ENCODE results near the gene ZNF710. TPM values are rescaled to one million over a fixed set of nuclear protein-coding genes. Genes with fewer than 3 reads are reported as not detected.

Gene ZNF710
- polyA plus RNA-seq, 1 of the 3 experiments (the other 2 are of a cell fraction) = 2.7 TPM

GRCh38 chr15:90054618-90055097 is 53.5 kb downstream of the ZNF710 start:
- H3K36me3 ChIP-seq (replicated peaks in 1 of 2; ENCODE audit: control insufficient read depth in 1 of 2, insufficient read depth in 2 of 2, low read length in 1 of 2) = no peaks in the 10 kb centered on the region
- WGBS (ENCODE audit: low lambda C conversion rate) = 74% methylated on average over 7 of the region's 7 CpGs
- no peak overlapping the region for H3K4me2 ChIP-seq
- H4K20me1 ChIP-seq (ENCODE audit: insufficient read depth) = no peaks in the 10 kb centered on the region
- H2AFZ ChIP-seq (ENCODE audit: low read depth) = no peak overlapping the region
- H3K9ac ChIP-seq = no peak overlapping the region
- no peaks in the 10 kb centered on the region for H3K79me2 ChIP-seq (ENCODE audit: insufficient read depth)
- H3K4me3 ChIP-seq (ENCODE audit: low read depth in 2 of 2, low read length in 1 of 2) = no peak overlapping the region
- no peaks in the 10 kb centered on the region for H3K9me3 ChIP-seq
- H3F3A ChIP-seq (replicated peaks; ENCODE audit: insufficient read depth) = no peaks in the 10 kb centered on the region
- ChIA-PET POLR2A (no interaction called here), CTCF (interaction anchor here (1.0 to 2.9 kb wide), 2 partner anchors 16 to 161 kb away, joined by 3 to 13 read pairs; partner anchors contain the start of gene AP3S2)
- DNase-seq = no peak
- peaks cover 0 to 18% of the 10 kb centered on the region in 2 experiments; a peak in 1 of 4 replicates for H3K4me1 ChIP-seq (ENCODE audit: control insufficient read depth in 1 of 2, insufficient read depth in 2 of 2, low read depth in 1 of 2, low read length in 1 of 2)
- TF ChIP-seq USF2 (IDR thresholded peaks at IDR 0.05; ENCODE audit: borderline replicate concordance, low read depth, low read length) = no peak
- no peak for TF ChIP-seq JUND (IDR thresholded peaks at IDR 0.05)
- no peak for TF ChIP-seq MAX (IDR thresholded peaks at IDR 0.05; ENCODE audit: low read depth)
- TF ChIP-seq GABPA (IDR thresholded peaks at IDR 0.05; ENCODE audit: low read depth) = no peak
- no peak for TF ChIP-seq FOXM1 (IDR thresholded peaks at IDR 0.05; ENCODE audit: low read depth)
- TF ChIP-seq RAD21 (IDR thresholded peaks at IDR 0.05; ENCODE audit: low read length) = no peak
- no peak for TF ChIP-seq MXI1 (IDR thresholded peaks at IDR 0.05; ENCODE audit: low read depth, low read length)
- TF ChIP-seq ZBTB33 (IDR thresholded peaks at IDR 0.05; ENCODE audit: borderline replicate concordance, low read depth) = no peak
- TF ChIP-seq REST (IDR thresholded peaks at IDR 0.05; ENCODE audit: low read depth, low read length) = no peak
- no peak for TF ChIP-seq RFX5 (IDR thresholded peaks at IDR 0.05; ENCODE audit: low read length)
- no peak for TF ChIP-seq CHD2 (IDR thresholded peaks at IDR 0.05; ENCODE audit: low read length, partially characterized antibody)
- TF ChIP-seq PBX3 (IDR thresholded peaks at IDR 0.05) = no peak
- no peak for TF ChIP-seq SIN3A (IDR thresholded peaks at IDR 0.05; ENCODE audit: borderline replicate concordance, low read depth, low read length)
- no peak for TF ChIP-seq MEF2A (IDR thresholded peaks at IDR 0.05; ENCODE audit: borderline replicate concordance, low read depth)
- TF ChIP-seq NRF1 (IDR thresholded peaks at IDR 0.05; ENCODE audit: low read depth, low read length) = no peak
- no peak overlapping the region for H3K27ac ChIP-seq (ENCODE audit: low read depth in 2 of 2, low read length in 1 of 2)
- H3K9me2 ChIP-seq = no peaks in the 10 kb centered on the region
- H3K27me3 ChIP-seq (ENCODE audit: insufficient read depth) = no peaks in the 10 kb centered on the region
